ENCODE data around the gene PXDN.

The PXDN gene

DNA sequence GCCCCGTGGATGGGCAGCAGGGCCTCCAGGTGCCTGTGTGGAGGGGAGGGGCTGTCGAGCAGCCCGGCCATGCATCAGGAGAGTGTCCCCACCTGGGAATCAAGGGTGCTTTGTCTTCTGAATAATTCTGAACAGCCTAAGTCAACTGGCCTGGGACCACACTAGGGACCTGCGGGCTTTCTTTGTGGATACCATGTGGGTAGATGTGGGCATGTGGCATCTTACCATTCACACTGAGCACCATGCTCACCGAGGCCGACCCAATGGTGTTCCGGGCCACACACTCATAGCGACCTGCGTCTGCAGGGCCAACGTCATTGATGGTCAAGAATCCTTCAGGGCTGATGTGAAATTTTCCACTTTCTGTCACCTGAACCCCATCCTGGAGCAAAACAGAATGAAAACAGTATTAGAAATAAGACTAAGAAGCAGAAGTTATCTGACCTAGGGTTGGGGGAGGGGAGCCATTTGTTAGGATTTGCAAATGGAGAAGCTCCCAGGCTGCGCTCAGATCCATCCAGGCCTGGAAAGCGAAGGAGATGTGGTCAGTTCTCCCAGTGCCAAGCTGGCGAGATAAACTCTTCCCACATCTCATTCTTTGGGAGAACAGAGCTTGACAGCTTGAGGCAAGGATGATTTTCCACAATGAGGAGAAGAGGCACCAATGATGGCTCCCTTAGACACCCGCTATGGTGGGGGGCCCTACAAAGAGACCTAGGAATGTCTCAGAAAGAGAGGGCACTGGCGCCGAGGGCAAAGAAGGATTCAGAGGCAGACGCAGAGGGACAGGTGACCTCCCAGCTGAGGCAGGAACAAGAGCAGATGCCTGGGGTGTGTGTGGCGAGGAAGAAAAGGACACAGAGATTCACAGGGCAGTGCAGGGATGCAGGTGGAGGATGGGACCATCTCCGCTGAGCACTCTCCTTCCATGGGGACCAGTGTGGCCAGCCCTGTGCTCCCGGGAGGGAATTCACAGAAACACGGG lies 83.4 kb downstream of the PXDN start:
- DNase-seq, result no peak

DNA sequence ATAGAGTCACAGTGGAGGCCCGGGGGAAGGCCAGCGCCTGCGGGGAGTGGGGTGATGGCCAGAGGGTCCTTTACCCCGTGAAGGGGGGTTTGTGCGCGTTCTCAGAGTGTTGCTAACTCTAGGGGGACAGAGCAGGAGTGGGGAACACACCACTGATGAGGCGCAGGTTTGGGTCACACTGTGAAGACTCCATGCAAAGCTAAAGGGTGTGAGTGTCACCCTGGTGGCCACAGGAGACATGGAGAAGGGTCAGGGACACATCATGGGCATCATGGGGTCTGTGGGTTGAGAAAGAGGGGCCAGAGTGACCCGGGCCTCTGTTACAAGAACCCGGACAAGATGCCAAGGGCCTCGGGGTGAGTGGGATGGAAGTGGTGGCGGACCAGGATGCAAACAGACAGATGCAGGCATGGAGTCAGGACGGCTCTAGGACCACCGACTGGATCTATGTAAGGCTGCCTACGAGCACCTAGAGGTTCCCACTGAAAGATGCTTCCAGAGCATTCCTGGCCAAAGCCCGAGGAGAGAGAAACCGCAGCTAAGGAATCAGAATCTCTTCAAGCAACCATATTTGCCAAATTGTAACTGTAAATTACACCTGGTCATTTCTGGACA lies 84.3 kb downstream of the PXDN start:
- no peak for DNase-seq

DNA sequence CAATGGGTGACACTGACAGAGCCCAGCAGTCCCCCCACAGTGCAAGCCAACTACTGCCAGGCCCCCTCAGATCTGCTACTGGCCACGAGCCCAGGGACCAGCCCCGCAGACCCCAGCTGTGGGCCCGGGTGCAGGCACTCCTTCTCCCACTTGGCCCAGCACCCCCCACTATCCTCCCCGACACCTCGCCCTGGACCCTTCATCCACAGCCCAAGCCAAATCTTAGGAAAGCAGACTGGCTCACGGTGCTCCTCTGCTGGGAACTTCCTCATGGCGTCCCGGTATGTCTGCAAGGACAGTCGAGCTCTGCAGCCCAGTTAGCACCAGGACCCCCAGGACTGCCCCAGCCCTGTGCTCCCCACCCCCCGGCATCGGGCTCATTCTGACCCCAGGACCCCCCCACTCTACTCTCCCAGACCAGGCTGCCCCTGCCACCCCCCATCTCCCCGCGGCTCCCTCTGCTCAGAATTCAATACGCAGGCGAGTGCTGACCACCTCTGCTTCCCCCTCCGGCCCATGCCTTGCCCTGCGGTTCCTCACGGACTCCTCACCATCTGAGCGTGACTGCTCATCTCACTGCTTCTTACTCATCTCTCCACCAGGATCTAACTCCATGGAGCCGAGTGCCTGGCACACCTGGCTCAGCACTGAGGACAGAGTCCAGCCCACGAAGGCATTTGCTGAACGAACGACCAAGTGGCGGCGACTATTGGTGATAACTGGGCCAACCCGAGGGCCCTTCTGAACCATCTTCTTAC lies 85.7 kb downstream of the PXDN start:
- DNase-seq, result no peak

DNA sequence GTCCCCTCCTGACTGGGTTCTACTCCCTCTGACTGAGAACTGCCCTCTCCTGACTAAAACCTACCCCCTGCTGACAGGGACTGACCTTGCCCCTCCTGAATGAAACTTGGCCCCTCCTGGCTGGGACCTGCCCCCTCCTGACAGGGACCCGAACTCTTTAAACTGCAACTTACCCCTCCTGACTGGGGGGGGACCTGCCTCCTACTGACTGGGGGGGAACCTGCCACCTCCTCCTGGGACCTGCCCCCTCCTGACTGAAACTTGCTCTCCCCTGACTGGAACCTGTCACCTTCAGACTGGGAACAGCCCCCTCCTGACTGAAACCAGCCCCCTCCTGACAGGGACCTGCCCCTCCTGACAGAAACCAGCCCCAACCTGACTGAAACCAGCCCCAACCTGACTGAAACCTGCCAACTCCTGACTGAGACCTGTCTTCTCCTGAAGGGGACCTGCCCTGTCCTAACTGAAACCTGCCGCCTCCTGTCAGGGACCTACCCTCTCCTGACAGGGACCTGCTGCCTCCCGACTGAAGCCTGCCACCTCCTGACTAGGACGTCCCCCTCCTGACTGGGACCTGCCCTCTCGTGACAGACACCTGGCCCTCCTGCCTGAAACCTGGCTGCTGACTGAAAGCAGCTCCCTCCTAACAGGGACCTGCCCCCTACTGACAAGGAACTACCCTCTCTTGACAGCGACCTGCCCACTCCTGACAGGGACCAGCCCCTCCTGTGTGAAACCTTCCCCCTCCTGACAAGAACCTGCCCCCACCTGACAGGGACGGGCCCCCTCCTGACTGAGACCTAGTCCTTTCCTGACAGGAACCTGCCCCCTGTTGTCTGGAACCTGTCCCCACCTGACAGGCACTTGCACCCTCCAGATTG lies 87.1 kb downstream of the PXDN start:
- no peak for DNase-seq

DNA sequence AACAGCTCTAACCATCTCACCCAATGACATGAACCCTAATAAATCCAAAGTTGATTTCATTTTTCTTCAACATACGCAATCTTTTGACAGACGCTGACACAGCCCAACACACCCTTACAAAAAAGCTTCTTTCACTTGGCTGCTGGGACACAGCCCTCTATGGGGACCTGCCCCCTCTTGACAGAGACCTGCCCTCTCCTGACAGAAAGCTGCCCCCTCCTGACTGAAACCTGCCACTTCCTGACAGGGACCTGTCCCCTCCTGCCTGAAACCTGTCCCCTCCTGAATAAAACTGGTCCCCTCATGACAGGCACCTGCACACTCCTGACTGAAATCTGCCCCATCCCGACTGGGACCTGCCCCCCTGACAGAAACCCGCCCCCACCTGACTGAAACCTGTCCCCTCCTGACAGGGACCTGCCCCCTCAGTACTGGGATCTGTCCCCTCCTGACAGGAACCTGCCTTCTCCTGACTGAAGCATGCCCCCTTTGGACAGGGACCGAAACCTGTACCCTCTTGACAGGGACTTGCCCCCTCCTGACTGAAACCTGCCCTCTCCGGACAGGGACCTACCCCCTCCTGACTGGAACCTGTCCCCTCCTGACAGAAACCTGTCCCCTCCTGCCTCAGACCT lies 87.9 kb downstream of the PXDN start:
- no peak for DNase-seq

DNA sequence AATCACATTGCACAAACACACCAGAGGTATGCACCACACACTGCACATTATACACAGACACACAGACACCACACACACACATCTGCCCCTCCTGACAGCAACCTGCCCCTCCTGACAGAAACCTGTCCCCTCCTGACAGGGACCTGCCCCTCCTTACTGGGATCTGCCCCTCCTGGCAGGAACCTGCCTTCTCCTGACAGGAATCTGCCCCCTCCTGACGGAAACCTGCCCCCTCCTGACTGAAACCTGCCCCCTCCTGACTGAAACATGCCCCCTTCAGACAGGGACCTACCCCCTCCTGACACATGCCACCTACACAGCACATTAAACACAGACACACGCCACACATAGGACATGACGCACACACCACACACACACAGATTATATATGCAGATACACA lies 88.9 kb downstream of the PXDN start:
- no peak for DNase-seq

DNA sequence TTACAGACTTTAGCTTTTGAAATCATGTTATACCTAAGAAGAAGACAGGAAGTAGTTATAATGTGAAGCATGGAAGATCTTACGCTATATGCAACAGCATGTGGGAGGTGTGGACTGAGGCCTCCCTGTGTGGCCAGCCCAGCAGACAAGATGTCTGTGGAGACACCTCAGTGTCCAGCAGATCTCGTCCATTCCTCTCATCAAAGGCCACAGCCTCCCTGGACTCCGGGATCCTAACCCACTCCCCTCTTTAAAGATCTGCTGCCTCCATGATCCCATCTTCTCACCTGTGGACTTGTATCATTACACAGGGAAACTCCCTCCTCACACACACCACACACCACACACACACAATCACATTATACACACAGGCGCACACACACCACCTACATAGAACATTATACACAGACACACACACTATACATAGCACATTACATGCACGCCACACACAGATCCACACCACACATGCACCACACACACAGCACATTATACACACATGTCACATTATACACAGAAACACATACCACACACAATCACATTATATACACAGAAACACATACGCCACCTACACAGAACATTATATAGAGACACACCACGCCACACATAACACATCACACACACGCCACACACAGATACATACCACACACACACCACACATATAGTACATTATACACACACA lies 89.5 kb downstream of the PXDN start:
- DNase-seq, result no peak

DNA sequence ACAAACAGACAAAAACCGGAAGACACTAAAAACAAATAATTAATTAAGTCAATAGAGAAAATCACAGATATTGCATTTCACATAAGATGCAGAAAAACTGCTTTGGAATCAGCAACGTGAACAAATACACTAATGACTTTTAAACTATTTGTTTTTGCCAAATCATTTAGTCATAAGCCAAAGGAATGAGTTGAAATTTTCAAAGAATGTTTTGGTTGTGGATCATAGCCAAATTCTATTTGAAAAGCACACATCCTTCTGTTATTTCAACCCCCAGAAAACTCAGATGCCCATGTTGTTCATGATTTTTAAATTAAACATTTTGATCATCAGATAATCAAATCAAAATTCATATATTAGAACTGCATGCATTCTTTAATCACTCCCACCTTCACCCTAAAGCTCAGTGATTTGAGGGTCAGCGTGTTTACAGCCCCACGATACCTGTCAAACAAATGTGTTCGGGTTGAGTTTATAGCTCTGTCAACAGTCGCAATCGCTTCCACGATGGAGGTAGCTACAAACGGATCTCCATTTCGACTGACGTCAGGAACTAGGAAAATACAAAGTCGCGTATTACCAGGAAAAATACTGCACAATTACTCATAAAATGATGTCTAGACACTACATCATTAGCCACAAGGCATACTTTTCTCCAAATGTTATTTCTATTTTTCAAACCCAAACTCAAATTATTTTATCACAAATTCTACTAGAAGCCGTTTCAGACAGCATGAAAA lies 90.2 kb downstream of the PXDN start:
- DNase-seq, result no peak

DNA sequence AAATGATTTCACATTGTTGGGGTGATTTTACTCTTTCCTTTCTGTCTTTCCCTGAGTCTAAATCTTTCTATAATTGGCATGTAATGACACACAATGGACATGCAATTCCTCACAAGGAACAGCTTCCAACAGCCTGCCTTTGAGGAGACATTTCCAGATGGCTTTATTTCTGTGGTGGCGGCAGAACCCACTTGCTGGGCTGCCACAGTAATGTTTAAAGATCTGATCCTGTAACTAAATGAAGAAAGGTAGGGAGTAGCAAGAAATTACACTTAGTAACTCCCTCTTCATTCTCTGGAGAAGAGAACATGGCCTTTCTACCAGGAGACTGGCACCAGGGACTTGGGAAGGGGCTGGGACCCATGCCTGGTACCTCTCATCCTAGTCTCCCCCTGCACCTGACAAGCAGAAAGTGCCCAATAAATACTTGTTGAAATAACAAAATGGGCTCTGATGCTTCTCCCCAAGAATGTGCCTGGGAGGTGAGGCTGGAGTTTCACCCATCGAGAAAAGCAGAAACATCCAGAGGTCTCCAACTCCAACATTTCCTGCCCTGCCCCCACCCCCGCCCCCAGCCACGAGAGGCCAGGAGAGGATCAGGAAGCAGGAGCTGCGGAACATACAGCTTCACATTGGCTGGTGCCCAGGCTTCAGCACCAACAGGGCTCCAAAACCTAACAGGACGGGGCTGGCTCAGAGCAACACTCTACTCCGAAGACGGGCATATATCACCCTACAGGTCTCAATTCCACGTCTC lies 92.1 kb downstream of the PXDN start:
- no peak for DNase-seq

DNA sequence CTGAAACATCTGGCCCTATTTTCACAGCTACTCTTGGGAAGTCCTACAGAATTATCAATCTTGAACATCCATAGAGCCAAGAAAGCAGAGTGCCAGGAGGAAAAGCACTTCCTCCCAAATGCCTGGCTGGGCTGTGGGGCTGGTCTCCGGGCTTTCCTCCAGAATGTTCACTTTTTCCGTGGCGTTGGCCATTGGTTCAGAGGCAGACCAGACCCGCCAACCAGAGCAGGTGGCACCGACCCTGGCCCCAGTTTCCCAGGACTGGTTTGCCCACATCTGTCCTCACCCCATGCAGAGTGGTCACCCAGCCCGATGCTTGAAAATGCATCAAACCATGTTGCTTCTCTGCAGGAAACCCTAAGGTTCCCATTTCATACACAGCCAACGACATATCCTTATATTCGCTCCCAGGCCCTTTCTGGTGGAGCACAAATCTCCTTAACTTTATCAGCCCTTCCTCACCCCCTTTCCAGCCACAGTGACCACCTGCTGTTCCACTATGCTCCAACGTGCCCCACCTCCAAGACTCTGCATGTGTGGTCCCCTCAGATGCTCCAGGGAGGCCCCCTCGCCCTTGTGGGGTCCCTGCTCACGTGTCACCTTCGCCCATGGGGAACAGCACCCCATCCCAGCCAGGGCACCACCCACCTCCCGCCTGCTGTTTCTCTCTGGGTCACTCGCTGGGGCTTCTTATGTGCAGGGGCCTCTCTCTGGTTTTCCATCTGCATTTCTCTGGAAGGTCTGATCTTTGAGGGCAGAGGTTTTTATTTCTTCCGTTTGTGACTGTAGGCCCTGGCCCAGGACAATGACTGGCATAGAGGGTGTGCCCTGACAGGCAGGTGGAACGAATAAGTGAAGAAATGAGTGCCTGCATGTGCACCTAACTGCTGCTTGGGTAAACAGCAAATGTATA lies 92.9 kb downstream of the PXDN start:
- no peak for DNase-seq

DNA sequence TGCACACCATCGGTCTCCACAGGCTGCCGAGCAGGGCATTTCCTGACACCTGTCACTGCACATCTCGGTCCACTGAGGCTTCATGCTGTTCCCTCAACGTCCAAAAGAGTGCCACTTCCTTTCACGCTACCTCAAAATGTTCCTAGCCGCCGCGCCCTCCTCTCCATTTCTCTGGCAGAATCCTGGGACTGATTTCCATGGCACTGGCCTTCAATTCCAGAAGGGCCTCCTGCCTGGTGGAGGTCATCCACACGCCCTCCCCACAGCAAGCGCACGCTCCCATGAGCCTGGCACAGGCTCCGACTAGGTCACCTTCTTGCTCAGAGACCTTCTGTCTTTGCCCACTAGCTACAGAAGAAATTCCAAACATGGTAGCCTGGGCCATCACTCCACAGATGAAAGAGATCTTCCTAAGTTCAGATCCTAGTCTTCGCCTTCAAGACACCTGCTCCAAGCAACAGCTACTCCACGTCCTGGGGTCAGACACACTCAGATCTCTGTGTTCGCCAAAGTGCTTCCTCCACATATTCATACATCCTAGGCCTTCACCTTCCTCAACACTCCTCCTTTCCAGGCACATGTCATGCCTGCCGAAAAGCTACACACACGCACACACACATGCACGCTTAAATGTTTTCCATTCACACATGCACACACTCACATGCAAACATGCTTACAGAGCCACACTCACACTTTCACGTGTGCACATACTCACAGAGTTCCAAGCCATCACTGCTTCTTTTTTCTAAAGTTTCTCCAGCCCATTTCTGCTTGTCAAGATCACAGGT lies 94.0 kb downstream of the PXDN start:
- no peak for DNase-seq

DNA sequence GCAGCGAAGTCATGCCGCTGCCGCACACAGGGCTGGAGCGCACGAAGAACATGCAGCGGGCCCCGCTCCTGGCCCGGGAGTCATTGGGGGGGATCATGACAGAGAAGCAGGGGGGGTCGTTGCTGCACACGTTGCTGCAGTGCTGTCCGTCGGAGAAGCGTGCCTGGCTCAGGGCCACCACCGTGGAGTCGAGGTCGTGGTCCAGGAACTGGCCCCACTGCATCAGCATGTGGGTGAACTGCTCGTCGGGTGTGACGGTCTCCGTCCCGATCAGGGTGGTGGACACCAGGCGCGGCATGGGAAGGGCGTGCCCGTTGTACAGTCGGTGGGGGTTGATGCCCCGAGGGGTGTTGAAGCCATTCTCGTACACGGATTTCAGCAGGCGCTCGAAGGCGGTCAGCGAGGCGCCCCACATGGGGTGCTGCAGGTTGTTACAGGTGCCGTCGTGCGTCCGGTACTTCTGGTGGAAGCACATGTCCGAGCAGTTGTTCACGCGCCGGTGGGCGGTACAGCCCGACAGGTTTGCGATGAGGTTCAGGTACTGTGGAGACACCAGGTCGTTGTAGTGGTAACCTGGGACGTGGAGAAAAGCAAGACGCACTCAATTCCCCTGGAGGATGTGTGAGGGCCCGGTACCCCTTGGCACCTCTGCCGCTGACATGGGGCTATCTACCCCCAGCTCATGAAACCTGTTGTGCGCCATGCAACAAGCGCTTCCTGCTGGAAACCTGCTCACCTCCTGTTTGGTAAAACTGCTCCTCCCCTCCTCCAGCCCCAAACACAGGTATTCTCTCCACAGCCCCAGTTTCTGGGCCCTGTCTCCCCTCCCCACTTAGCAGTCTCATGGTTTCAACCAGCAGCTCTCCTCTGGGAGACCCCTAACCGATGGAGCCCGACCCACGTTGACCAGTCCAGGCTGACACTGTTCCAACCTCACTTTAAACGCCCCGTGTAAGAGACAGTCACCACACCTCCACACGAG lies 94.9 kb downstream of the PXDN start:
- no peak for DNase-seq

DNA sequence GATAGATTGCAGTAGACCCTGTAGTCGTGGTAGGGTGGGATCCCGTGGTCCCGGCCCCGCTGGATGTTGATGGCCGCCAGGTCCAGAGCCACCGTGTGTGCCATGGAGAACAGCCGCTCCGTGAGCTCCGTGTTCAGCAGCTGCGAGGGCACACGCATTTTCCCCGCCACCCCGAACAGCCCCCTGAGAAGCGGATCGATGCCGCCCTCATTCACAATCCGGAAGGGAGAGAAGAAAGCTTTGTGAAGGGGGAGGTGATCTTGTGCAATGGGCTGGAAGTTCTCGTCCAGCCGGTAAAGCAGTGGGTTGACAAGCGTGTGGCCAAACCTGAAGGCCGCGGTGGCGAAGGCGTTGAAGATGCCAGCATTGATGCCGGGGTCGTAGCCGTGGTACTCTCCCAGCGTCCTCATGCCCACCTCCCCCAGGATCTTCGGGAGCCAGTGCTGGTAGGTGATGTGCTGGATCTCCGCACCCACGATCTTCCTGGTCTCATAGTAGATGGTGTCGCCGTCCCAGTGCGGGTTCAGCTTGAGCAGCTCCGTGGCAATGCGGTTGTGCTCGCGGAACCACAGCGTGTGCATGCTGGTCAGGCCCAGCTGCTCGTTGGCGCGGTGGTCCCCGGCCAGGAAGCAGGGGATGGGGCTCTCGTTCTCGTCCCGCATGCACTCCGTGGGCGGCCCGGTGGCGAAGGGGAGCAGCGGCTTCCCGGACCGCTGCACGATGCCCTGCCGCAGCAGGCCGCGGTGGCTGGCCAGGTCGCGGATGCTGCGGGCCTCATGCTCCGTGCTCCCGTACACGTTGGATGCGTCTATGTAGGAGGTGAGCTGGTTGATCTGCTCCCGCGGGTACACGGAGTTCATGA lies 95.8 kb downstream of the PXDN start:
- DNase-seq, result no peak

DNA sequence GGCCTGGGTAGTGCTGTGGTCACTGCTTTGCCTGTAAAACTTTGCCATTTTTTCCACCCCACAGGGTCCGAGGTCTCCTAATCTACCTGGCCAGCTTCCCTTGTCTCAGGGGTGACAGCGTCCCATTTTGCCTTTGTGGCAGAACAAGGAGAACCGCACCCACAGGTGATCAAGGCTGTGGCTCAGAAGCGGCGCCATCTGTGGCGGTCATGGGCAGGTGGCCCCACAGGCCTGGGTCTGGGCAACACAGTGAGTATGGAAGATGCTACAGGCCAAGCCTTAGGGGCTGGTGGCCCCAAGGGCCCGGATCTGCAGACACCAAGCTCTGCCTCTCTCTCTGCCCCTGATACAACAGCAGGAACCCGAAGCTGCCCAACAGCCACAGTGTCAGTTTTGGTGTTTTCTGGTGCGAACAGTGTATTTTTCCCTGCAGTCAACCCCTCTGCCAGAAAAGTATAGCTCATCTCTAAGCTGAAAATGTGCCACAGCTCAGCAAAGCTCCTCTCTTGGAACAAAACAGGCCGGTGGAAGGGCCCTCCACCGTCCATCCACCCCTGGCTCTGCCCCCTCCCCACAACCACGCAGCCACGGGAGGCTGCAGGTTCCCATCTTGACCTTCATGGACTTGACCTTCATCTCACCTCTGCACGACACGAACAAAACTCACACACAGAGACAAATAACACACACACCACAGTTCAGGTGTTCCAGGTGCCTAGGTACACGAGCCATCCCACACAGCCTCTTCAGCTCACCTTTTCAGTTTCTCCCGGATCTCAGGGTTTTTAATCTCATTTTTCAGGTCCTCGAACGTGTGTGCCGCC lies 96.7 kb downstream of the PXDN start:
- no peak for DNase-seq
